ENCODE measurements around the gene IER5.

Gene IER5

DNA sequence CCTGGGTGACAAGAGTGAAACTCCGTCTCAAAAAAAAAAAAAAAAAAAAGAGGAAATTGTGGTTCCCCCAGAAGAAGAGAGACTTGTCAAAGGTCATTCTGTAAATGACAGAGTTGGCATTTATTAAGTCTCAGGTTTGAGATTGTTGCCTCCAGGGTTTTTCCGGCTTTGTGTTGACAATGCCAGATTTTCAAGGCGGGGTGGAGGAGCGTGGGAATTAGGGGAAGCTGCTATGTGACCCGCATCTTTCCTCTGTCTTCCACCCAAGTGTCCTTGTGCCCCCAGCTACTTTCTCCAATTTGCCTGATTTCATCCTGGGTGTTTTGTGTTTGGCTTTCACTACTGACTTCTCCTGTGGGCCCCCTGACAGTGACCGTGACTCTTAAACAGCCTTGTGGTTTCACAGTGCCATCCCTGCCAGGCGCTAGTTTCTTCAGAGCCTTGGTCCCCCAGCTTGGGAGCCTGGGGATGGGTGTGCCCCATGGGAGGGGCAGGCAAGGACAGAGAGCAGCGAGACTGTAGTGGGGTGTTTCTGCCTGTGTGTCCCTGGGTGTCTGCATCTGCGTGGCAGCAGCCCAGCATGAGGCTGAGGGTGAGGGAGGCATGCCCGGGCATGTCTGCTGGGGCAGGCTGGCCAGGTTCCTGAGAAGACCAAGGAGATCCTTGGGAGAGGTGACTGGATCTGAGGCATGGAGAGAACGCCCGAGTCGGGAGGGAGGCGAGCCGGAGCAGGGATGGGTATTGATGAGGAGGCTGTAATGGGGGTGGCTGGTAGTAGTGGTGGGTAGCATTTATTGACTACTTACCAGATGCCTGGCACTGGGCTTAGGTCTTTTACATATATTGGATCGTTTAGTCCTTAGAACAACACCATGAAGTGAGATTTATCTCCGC lies 46.3 kb downstream of the IER5 start:
- no CpG with 5 or more reads among the region's 17 CpGs for WGBS (ENCODE audit: insufficient coverage, insufficient read length)
- Histone ChIP-seq H3K4me1 (ENCODE audit: control insufficient read depth, insufficient read depth, low read length) (peaks cover 18% of the 10 kb centered on the region), H3K27ac (ENCODE audit: low read length) (no peak overlapping the region), H3K36me3 (ENCODE audit: control insufficient read depth, insufficient read depth, low read length) (no peaks in the 10 kb centered on the region), H3K27me3 (ENCODE audit: control insufficient read depth, insufficient read depth, low read length) (no peaks in the 10 kb centered on the region), H3K4me3 (ENCODE audit: low read length) (no peak overlapping the region), H3K9me3 (ENCODE audit: control insufficient read depth, insufficient read depth, low read length) (no peaks in the 10 kb centered on the region)
- no peak for DNase-seq (ENCODE audit: low read depth, low spot score)

DNA sequence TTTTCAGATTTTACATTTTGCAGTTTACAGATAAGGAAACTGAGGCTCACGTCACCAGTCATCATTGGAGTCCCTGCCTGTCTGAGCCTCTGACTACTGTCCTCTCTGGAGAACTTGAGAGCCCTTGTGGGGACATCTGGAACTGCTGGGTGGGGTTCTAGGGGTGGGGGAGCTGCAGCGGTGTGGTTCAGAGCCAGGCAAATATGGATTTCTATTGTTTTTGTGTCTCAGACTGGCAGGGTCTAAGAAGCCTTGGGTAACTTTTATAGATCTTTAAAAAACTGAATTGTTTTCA lies 46.9 kb downstream of the IER5 start:
- Histone ChIP-seq H3K36me3 (ENCODE audit: control insufficient read depth, insufficient read depth, low read length) (no peaks in the 10 kb centered on the region), H3K27ac (ENCODE audit: low read length) (no peak overlapping the region), H3K4me1 (ENCODE audit: control insufficient read depth, insufficient read depth, low read length) (peaks cover 14% of the 10 kb centered on the region), H3K27me3 (ENCODE audit: control insufficient read depth, insufficient read depth, low read length) (no peaks in the 10 kb centered on the region), H3K4me3 (ENCODE audit: low read length) (no peak overlapping the region), H3K9me3 (ENCODE audit: control insufficient read depth, insufficient read depth, low read length) (no peaks in the 10 kb centered on the region)
- no peak for DNase-seq (ENCODE audit: low read depth, low spot score)
- WGBS (ENCODE audit: insufficient coverage, insufficient read length), result no CpG with 5 or more reads among the region's 2 CpGs

DNA sequence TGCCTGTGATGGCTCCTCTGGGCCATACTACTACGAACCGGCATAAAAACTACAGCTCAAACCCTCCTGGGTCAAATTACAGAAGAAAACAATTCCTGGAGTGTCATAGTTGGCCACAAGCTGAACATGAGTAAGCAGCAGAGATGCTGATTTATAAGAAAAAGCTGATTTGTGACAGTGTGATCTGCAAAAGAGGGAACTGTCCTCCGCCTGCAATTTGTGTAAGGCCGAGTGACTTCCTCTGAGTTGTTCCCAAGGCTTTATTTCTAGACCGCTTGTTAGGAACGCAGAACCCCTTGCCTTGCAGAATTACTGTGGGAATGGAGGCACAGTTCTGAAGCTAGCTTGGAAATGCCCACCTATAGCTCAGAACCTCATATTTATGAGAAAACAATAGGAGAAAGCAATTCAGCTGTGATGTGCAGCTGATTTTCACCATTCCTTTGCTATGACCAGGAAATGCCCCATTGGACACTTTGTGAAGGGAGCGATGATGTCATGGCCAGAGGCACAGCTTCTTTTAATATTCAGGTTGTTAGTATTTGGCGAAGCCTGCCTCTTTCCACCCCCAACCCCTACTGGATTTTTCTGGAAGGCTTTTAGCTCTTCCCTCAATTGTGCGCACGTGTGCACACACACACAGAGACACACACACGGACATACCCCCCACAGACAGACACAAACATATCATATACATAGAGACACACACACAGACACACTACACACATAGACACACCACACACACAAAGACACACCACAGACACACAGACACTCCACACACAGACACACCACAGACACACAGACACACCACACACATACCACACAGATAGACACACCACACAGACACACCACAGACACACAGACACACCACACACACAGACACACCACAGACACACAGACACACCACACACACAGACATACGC lies 47.6 kb downstream of the IER5 start:
- Histone ChIP-seq H3K4me3 (ENCODE audit: low read length) (no peak overlapping the region), H3K4me1 (ENCODE audit: control insufficient read depth, insufficient read depth, low read length) (peaks cover 12% of the 10 kb centered on the region), H3K27me3 (ENCODE audit: control insufficient read depth, insufficient read depth, low read length) (no peaks in the 10 kb centered on the region), H3K36me3 (ENCODE audit: control insufficient read depth, insufficient read depth, low read length) (no peaks in the 10 kb centered on the region), H3K9me3 (ENCODE audit: control insufficient read depth, insufficient read depth, low read length) (no peaks in the 10 kb centered on the region), H3K27ac (ENCODE audit: low read length) (no peak overlapping the region)
- no CpG with 5 or more reads among the region's 12 CpGs for WGBS (ENCODE audit: insufficient coverage, insufficient read length)
- DNase-seq (ENCODE audit: low read depth, low spot score), result no peak

DNA sequence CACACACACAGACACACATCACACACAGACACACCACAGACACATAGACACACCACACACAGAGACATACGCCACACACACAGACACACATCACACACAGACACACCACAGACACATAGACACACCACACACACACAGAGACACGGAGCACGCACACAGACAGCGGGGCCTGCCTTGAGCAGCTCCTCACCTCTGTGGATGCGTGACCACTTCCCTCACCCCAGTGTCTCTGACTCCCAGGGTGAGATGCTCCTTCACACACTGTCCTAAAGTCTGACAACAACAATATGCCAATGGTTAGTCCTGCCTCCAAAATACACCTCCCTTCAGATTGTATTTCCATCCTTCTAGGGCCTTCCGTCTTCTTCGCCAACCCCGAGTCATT lies 48.2 kb downstream of the IER5 start:
- Histone ChIP-seq H3K27ac (ENCODE audit: low read length) (no peak overlapping the region), H3K4me3 (ENCODE audit: low read length) (no peak overlapping the region), H3K9me3 (ENCODE audit: control insufficient read depth, insufficient read depth, low read length) (no peaks in the 10 kb centered on the region), H3K36me3 (ENCODE audit: control insufficient read depth, insufficient read depth, low read length) (no peaks in the 10 kb centered on the region), H3K4me1 (ENCODE audit: control insufficient read depth, insufficient read depth, low read length) (peaks cover 12% of the 10 kb centered on the region), H3K27me3 (ENCODE audit: control insufficient read depth, insufficient read depth, low read length) (no peaks in the 10 kb centered on the region)
- DNase-seq (ENCODE audit: low read depth, low spot score), result no peak
- no CpG with 5 or more reads among the region's 8 CpGs for WGBS (ENCODE audit: insufficient coverage, insufficient read length)

DNA sequence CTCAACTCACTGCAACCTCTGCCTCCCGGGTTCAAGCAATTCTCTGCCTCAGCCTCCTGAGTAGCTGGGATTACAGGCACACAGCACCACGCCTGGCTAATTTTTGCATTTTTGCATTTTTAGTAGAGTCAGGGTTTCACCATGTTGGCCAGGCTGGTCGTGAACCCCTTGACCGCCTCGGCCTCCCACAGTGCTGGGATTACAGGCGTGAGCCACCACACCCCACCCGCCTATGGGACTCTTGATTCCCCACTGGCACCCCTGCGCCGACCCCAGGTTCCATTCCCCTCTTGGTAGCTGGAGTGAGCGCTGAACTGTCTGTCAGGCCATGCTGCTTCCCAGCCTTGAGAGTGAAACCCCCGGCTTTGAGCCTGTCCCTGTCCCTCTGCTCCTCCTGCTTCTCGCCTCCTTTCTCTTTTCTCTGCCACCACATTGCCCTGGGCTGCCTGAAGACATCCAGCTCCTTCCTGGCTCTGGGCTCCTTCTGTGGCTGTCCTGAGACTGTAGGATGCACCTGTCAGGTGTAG lies 48.8 kb downstream of the IER5 start:
- Histone ChIP-seq H3K27me3 (ENCODE audit: control insufficient read depth, insufficient read depth, low read length) (no peaks in the 10 kb centered on the region), H3K27ac (ENCODE audit: low read length) (no peak overlapping the region), H3K9me3 (ENCODE audit: control insufficient read depth, insufficient read depth, low read length) (no peaks in the 10 kb centered on the region), H3K36me3 (ENCODE audit: control insufficient read depth, insufficient read depth, low read length) (no peaks in the 10 kb centered on the region), H3K4me3 (ENCODE audit: low read length) (no peak overlapping the region), H3K4me1 (ENCODE audit: control insufficient read depth, insufficient read depth, low read length) (peaks cover 12% of the 10 kb centered on the region)
- no CpG with 5 or more reads among the region's 12 CpGs for WGBS (ENCODE audit: insufficient coverage, insufficient read length)
- no peak for DNase-seq (ENCODE audit: low read depth, low spot score)

DNA sequence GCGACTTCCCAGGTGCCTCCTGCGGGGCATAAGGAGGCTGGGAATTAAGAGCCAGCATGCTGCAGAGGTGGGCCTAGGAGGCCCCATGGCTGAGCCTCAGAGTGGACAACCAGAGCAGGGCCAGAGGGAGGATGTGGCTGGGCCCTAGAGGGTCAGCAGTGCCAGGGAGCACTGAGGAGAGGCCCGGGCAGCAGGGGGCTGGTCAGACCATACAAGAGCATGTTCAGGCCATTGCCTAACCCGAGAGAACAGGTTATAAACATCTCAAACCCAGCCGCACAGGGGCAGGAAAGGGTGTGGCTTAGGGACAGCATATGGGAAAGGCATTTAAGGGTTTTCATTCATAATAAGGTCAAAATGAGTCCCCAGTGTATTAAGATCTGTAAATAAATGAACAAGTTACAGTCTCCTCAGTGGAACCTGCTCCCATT lies 51.1 kb downstream of the IER5 start:
- no peaks in the 10 kb centered on the region for H3K27me3 ChIP-seq (ENCODE audit: control insufficient read depth, insufficient read depth, low read length)
- H3K4me1 ChIP-seq (ENCODE audit: control insufficient read depth, insufficient read depth, low read length), result peaks cover 5% of the 10 kb centered on the region; the same call in 1 of the 2 replicates
- no peaks in the 10 kb centered on the region for H3K9me3 ChIP-seq (ENCODE audit: control insufficient read depth, insufficient read depth, low read length)
- H3K36me3 ChIP-seq (ENCODE audit: control insufficient read depth, insufficient read depth, low read length), result no peaks in the 10 kb centered on the region
- WGBS (ENCODE audit: insufficient coverage, insufficient read length), result no CpG with 5 or more reads among the region's 5 CpGs
- no peak for DNase-seq (ENCODE audit: low read depth, low spot score)
- H3K27ac ChIP-seq (ENCODE audit: low read length), result no peak overlapping the region
- no peak overlapping the region for H3K4me3 ChIP-seq (ENCODE audit: low read length)

DNA sequence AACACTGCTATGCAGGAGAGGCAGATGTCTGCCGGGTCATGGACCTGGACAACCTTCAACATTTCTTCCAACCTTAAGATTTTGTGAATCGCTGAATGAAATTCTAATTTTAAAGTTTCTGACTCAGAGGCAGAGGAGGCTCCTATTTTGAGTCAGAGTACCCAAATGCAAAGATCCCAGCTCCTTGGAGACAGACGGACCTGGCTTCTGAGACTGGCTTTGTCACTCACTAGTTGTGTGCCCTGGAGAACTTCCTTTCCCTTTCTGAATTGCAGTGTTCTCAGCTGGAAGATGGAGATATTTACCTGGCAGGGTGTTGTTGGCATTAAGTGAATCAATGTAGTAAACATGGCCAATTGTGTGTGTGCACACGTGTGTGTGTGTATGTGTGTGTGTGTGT lies 51.9 kb downstream of the IER5 start:
- Histone ChIP-seq H3K27me3 (ENCODE audit: control insufficient read depth, insufficient read depth, low read length) (no peaks in the 10 kb centered on the region), H3K4me1 (ENCODE audit: control insufficient read depth, insufficient read depth, low read length) (no peaks in the 10 kb centered on the region), H3K4me3 (ENCODE audit: low read length) (no peak overlapping the region), H3K9me3 (ENCODE audit: control insufficient read depth, insufficient read depth, low read length) (no peaks in the 10 kb centered on the region), H3K36me3 (ENCODE audit: control insufficient read depth, insufficient read depth, low read length) (no peaks in the 10 kb centered on the region), H3K27ac (ENCODE audit: low read length) (no peak overlapping the region)
- DNase-seq (ENCODE audit: low read depth, low spot score), result no peak
- no CpG with 5 or more reads among the region's 4 CpGs for WGBS (ENCODE audit: insufficient coverage, insufficient read length)

DNA sequence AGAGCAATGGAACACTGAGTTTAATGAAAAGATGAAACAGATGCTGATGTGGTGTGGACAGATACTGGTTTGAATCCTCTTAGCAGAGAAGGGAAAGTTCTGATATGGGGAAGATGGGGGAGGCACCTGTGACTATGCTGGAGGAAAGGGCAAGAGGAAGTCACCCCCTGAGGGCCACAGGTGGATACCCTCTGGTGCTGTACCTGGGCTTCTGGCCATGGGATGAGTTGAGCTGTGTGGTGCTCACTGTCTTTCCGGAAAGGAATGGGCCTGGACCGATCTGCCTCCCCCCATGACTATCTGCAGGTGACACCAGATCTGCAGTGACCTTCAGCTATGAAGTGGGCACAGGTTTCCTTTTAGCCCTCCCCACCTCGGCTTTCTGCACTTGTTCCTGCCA lies 52.4 kb downstream of the IER5 start:
- no peaks in the 10 kb centered on the region for H3K27me3 ChIP-seq (ENCODE audit: control insufficient read depth, insufficient read depth, low read length)
- H3K4me3 ChIP-seq (ENCODE audit: low read length), result no peak overlapping the region
- WGBS (ENCODE audit: insufficient coverage, insufficient read length), result no CpG with 5 or more reads among the region's 3 CpGs
- H3K9me3 ChIP-seq (ENCODE audit: control insufficient read depth, insufficient read depth, low read length), result no peaks in the 10 kb centered on the region
- H3K36me3 ChIP-seq (ENCODE audit: control insufficient read depth, insufficient read depth, low read length), result no peaks in the 10 kb centered on the region
- no peak for DNase-seq (ENCODE audit: low read depth, low spot score)
- no peak overlapping the region for H3K27ac ChIP-seq (ENCODE audit: low read length)
- H3K4me1 ChIP-seq (ENCODE audit: control insufficient read depth, insufficient read depth, low read length), result no peaks in the 10 kb centered on the region

DNA sequence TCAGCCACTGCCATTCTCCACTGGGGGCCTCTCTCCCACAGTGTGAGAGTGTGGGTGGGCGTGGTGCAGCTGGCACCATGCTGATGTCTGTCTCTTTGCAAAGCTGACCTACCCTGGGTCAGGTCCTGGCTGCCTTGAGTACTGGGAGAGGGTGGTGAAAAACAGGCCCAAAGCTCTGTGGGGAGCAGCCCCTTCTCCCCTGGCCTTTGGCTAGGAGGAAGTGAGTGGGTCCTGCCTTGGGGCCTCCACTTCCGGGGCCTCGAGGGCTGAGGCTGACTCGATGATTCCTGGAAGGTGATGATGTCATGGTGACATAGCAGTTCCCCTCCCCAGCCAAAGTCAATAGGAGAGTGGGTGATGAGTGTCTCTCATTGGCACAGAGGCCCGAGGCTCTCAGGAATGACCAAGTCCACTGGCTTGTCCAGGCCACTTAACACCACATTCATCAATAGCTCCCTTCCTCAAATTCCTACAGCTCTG lies 53.0 kb downstream of the IER5 start:
- DNase-seq (ENCODE audit: low read depth, low spot score), result no peak
- no CpG with 5 or more reads among the region's 5 CpGs for WGBS (ENCODE audit: insufficient coverage, insufficient read length)
- H3K27ac ChIP-seq (ENCODE audit: low read length), result no peak overlapping the region
- H3K27me3 ChIP-seq (ENCODE audit: control insufficient read depth, insufficient read depth, low read length), result no peaks in the 10 kb centered on the region
- H3K4me1 ChIP-seq (ENCODE audit: control insufficient read depth, insufficient read depth, low read length), result no peaks in the 10 kb centered on the region
- no peaks in the 10 kb centered on the region for H3K36me3 ChIP-seq (ENCODE audit: control insufficient read depth, insufficient read depth, low read length)
- no peak overlapping the region for H3K4me3 ChIP-seq (ENCODE audit: low read length)
- H3K9me3 ChIP-seq (ENCODE audit: control insufficient read depth, insufficient read depth, low read length), result no peaks in the 10 kb centered on the region
